H1 (cell line): Measurements from ENCODE around the gene CWC27. TPM values are rescaled to one million over a fixed set of nuclear protein-coding genes. Genes with fewer than 3 reads are reported as not detected.
A peak's percentile ranks its signal among the peaks of the same experiment; 100 is the strongest.

Source experiments
- BRCA1 ChIP-seq: IDR thresholded peaks from 2 replicates; pipeline ENCODE4 v1.6.1; 2012; ENCODE audit warnings: low read depth, low read length, improper control_type of control experiment
- CBX5 ChIP-seq: fragments of 300-800, 300-1000 bp; sonication (generic); IDR thresholded peaks from 2 replicates; pipeline ENCODE4 v1.7.1; 2016; ENCODE audit warnings: antibody characterized with exemption, low read length, low read depth
- CTBP2 ChIP-seq: IDR thresholded peaks from 2 replicates; pipeline ENCODE4 v1.7.0; 2011; ENCODE audit warnings: borderline replicate concordance, mild to moderate bottlenecking, moderate library complexity, mixed read lengths, low read length; ENCODE audit not compliant: insufficient read depth, insufficient read length
- JUND ChIP-seq: IDR thresholded peaks from 2 replicates; pipeline ENCODE4 v1.6.1; 2011; ENCODE audit warnings: mild to moderate bottlenecking, improper control_type of control experiment, low read length
- MAFK ChIP-seq: IDR thresholded peaks from 2 replicates; pipeline ENCODE4 v1.6.1; 2012; ENCODE audit warnings: low read depth, mild to moderate bottlenecking, improper control_type of control experiment, low read length
- SAP30 ChIP-seq: fragments of 300-600 bp; sonication (generic); IDR thresholded peaks from 2 replicates; pipeline ENCODE4 v1.7.1; 2012; ENCODE audit warnings: low read length, moderate library complexity, mild to moderate bottlenecking, inconsistent platforms; ENCODE audit not compliant: insufficient read depth, insufficient replicate concordance
- ZNF274 ChIP-seq: IDR thresholded peaks from 2 replicates; pipeline ENCODE4 v1.7.0; 2012; ENCODE audit warnings: low read length, borderline replicate concordance; ENCODE audit errors: extremely low read depth
- polyA plus RNA-seq, 7 experiments: library from polyadenylated mRNA; depleted of rRNA in 3 of 7; stranded (reverse) in 5 of 7; unstranded in 2 of 7; fragments of >200 nt in 5 of 7; fragments of 200-250 nt in 2 of 7; gene quantifications; 1 replicate in 5 of 7; 2 replicates in 1 of 7; 4 replicates in 1 of 7; pipeline versions ENCODE4 v1.2.1 to v1.2.3, GENCODE V29; 2011 to 2013; ENCODE audit warnings: missing spikeins in 2 of 7, mixed read lengths in 2 of 7
- total RNA-seq: library from RNA; stranded (reverse); fragmentation: NEBNext Ultra II Directional; extraction: Animal tissue kit (Norgen Biotek cat#: 25700); gene quantifications from 2 replicates; pipeline ENCODE4 v1.2.1, GENCODE V29; 2021
- TF ChIP-seq, protein P1 (sequence below): IDR thresholded peaks from 2 replicates; pipeline ENCODE4 v1.6.1; 2012; ENCODE audit warnings: inconsistent platforms
- TF ChIP-seq, protein P2 (sequence below): IDR thresholded peaks from 2 replicates; pipeline ENCODE4 v1.6.1; 2011; ENCODE audit warnings: low read depth, mild to moderate bottlenecking, low read length; ENCODE audit not compliant: insufficient read depth

Gene CWC27
- total and polyA plus RNA-seq, 2 of the 8 experiments (the other 6 are each of a cell fraction or from before 2014, with no cell fraction given) = 24.9 to 43.4 TPM

DNA sequence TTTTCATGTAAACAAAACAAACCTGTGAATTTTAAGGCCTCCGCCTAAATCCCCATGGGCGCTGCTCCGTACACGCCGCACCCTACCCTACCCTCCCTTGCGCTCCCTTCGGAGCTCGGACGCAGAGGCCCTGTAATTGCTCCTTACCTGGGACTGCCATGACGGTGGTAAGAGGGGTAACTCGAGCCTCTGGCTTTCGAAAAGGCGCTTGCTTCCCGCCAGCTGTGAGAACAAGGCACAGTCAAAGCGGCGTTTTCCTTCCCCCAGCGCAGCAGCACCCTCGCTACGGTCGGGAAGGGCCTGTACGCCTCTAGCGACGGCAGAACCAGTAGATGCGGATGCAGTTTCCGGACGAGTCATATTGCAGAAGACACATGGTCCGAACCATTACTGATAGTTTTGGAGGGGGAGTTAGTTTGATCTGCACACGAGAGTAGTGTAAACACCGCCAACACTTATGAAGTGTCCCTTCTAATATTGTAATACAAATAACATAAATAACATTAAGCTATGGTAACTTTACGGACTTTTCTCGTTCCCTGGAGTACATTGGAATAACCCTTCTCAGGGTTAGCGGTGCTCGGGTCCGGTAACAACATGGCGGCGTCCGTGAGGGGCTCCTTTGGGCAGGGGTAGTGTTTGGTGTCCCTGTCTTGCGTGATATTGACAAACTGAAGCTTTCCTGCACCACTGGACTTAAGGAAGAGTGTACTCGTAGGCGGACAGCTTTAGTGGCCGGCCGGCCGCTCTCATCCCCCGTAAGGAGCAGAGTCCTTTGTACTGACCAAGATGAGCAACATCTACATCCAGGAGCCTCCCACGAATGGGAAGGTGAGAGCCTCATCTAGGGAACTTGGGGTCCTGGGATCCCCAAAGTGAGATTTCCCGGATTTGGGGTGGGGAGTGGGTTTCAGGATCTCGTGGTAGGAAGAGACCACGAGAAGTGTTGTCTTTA, at the start of gene CWC27, which contains the start of gene SREK1IP1 (continued):
- TF ChIP-seq, protein P1, sequence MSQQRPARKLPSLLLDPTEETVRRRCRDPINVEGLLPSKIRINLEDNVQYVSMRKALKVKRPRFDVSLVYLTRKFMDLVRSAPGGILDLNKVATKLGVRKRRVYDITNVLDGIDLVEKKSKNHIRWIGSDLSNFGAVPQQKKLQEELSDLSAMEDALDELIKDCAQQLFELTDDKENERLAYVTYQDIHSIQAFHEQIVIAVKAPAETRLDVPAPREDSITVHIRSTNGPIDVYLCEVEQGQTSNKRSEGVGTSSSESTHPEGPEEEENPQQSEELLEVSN = no peak
- TF ChIP-seq SAP30 = no peak
- TF ChIP-seq JUND = peak; percentile 94
- TF ChIP-seq ZNF274 = no peak
- TF ChIP-seq CTBP2 = no peak
- TF ChIP-seq CBX5 = no peak
- TF ChIP-seq, protein P2, sequence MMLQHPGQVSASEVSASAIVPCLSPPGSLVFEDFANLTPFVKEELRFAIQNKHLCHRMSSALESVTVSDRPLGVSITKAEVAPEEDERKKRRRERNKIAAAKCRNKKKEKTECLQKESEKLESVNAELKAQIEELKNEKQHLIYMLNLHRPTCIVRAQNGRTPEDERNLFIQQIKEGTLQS = no peak
- TF ChIP-seq BRCA1 = peak; percentile 46; the same call in 1 of the 2 replicates
- no peak for TF ChIP-seq MAFK
